Thoracic aorta (tissue), 2 donors: ENCODE results near the gene MYL6. TPM values are rescaled to one million over a fixed set of nuclear protein-coding genes. Genes with fewer than 3 reads are reported as not detected.

ENCODE experiments used
- ATAC-seq: fragments of 150-250 bp; one replicate; pipeline ENCODE4 v1.8.0; 2017; ENCODE audit warnings: low read depth; ENCODE audit not compliant: insufficient number of reproducible peaks, low FRiP score
- DNase-seq: peaks from one replicate; pipeline ENCODE4 v3.0.0-alpha.2; 2020; ENCODE audit warnings: low spot score
- H3K27ac ChIP-seq, 2 donors: fragments of 200-600 bp; sonication (generic); 1 replicate in 1 of 2; 2 replicates in 1 of 2; pipeline ENCODE4 v1.5.1; 2016; ENCODE audit warnings: mild to moderate bottlenecking in 2 of 2, moderate library complexity in 2 of 2
- H3K27me3 ChIP-seq: fragments of 200-600 bp; sonication (generic); replicated peaks from 2 replicates; pipeline ENCODE4 v1.6.0; 2016; ENCODE audit warnings: mild to moderate bottlenecking; ENCODE audit not compliant: insufficient read depth
- H3K36me3 ChIP-seq: fragments of 200-600 bp; sonication (generic); one replicate; pipeline ENCODE4 v1.5.1; 2016
- H3K4me1 ChIP-seq, 2 donors: fragments of 200-600 bp; sonication (generic); 1 replicate in 1 of 2; 2 replicates in 1 of 2; pipeline versions ENCODE4 v1.5.1 to v1.6.0; 2016; ENCODE audit warnings: low read depth in 2 of 2, mild to moderate bottlenecking in 1 of 2; ENCODE audit not compliant: control insufficient read depth in 1 of 2
- H3K4me3 ChIP-seq: fragments of 200-600 bp; sonication (generic); 2 replicates; pipeline ENCODE4 v1.5.1; 2016; ENCODE audit warnings: mild to moderate bottlenecking
- H3K9me3 ChIP-seq: fragments of 200-600 bp; sonication (generic); 2 replicates; pipeline ENCODE4 v1.5.1; 2016
- total RNA-seq, 2 donors: library from RNA; depleted of rRNA; stranded (reverse); fragments of >200 nt; gene quantifications; one replicate each; pipeline versions ENCODE4 v1.1.0 to v1.2.3, GENCODE V29; 2016
- TF ChIP-seq, protein P1 (sequence below): fragments of 200-600 bp; sonication (generic); IDR thresholded peaks from one replicate; pipeline ENCODE4 v1.5.1; 2019; ENCODE audit warnings: antibody characterized with exemption

MYL6 gene
- total RNA-seq, 2 donors from 2014 or later: 1,762 to 3,064 TPM

DNA sequence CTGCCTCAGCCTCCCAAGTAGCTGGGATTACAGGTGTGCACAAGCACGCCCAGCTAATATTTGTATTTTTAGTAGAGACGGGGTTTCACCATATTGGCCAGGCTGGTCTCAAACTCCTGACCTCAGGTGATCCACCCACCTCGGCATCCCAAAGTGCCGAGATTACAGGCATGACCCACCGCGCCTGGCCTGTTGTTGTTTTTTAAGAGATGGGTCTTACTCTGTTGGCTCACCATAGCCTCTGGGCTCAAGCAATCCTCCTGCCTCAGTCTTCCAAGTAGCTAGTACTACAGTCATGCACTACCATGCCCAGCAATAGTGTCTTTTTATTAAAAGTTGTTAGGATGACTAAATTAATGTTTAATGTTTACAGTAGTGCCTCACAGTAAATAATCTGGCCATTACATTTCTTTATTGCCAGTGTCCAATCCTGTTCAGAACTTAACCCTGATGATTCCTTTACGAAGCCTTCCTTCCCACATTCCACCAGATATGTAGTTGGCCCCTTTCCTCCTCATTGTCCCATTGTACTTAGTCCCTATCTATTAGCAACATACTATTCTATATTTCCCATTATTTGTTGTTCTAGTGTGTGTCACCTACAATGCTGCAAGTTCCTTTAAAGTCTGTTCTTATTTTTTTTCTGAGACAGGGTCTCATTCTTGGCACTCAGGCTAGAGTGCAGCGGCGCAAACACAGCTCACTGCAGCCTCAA lies 39.9 kb downstream of the MYL6 start:
- Histone ChIP-seq H3K27ac (no peak overlapping the region), H3K4me3 (no peak overlapping the region), H3K36me3 (no peaks in the 10 kb centered on the region), H3K27me3 (no peaks in the 10 kb centered on the region), H3K4me1 (peaks cover 5 to 6% of the 10 kb centered on the region in 2 donors), H3K9me3 (no peaks in the 10 kb centered on the region)
- ATAC-seq: no peak
- TF ChIP-seq, protein P1, sequence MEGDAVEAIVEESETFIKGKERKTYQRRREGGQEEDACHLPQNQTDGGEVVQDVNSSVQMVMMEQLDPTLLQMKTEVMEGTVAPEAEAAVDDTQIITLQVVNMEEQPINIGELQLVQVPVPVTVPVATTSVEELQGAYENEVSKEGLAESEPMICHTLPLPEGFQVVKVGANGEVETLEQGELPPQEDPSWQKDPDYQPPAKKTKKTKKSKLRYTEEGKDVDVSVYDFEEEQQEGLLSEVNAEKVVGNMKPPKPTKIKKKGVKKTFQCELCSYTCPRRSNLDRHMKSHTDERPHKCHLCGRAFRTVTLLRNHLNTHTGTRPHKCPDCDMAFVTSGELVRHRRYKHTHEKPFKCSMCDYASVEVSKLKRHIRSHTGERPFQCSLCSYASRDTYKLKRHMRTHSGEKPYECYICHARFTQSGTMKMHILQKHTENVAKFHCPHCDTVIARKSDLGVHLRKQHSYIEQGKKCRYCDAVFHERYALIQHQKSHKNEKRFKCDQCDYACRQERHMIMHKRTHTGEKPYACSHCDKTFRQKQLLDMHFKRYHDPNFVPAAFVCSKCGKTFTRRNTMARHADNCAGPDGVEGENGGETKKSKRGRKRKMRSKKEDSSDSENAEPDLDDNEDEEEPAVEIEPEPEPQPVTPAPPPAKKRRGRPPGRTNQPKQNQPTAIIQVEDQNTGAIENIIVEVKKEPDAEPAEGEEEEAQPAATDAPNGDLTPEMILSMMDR: no peak
- no peak for DNase-seq

DNA sequence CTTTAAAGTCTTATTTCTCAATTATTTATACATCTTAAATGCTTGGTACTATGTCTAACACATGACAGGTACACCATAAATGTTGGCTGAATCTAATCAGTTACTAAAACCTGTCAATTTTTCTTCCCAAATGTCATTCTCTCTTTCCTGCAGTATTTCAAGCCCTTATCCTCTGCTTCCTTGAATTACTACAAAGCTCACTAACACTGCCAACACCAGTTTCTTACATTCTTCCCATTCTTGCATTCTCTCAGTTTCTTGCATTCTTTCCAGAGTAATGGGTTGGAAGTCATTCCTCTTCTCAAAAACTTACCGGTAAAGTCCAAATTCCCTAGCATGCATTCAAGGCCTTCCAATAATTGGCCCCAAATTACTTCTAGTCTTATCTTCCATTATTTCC lies 40.7 kb downstream of the MYL6 start:
- H3K27me3 ChIP-seq: no peaks in the 10 kb centered on the region
- H3K9me3 ChIP-seq: no peaks in the 10 kb centered on the region
- TF ChIP-seq, protein P1: no peak
- H3K4me1 ChIP-seq: peaks cover 5 to 6% of the 10 kb centered on the region in 2 donors
- no peak overlapping the region for H3K27ac ChIP-seq
- H3K4me3 ChIP-seq: no peak overlapping the region
- DNase-seq (no peak), ATAC-seq (no peak)
- H3K36me3 ChIP-seq: no peaks in the 10 kb centered on the region

DNA sequence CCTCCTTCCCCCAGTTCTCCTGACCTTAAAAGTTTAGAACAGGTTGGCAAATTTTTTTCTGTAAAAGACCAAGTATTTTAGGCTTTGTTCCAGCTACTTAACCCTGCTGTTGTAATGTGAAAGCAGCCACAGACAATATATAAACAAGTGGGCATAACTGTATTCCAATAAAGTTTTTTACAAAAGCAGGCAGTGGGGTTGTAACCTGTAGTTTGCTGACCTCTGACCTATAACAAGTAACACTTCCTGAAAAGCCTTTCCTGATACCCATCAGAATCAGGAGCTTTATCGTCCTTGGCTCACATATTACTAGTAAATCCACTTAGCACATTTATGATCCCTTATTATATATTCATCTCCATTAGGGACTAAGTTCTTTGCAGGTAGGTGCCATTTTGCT lies 44.2 kb downstream of the MYL6 start:
- Histone ChIP-seq H3K4me1 (peaks cover 2 to 5% of the 10 kb centered on the region in 2 donors), H3K27me3 (no peaks in the 10 kb centered on the region), H3K36me3 (peaks cover 26% of the 10 kb centered on the region), H3K9me3 (no peaks in the 10 kb centered on the region), H3K4me3 (no peak overlapping the region), H3K27ac (peak overlapping the region in 1 of 2 donors; percentile 49)
- TF ChIP-seq, protein P1: no peak
- no peak for ATAC-seq
- no peak for DNase-seq

DNA sequence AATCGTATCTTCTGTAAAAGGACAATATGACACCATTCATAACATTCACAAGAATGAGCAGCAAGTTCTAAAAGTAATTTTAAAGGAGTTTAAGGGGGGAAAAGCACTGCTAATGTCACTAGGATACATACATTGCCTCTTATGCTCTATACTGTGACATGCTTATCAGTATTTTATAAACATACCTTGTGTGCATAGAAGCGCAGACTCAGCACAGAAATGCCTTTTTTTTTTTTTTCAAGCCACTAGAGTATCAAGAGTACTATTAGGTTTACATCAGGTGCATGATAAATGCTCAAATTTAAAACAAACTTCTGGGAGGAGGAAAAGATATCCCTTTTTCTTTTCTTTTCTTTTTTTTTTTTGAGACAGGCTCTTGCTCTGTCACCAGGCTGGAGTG lies 44.7 kb downstream of the MYL6 start:
- Histone ChIP-seq H3K36me3 (peaks cover 31% of the 10 kb centered on the region), H3K9me3 (no peaks in the 10 kb centered on the region), H3K4me3 (no peak overlapping the region), H3K4me1 (peaks cover 0 to 5% of the 10 kb centered on the region in 2 donors), H3K27ac (no peak overlapping the region), H3K27me3 (no peaks in the 10 kb centered on the region)
- ATAC-seq (no peak), DNase-seq (no peak)
- TF ChIP-seq, protein P1: no peak

DNA sequence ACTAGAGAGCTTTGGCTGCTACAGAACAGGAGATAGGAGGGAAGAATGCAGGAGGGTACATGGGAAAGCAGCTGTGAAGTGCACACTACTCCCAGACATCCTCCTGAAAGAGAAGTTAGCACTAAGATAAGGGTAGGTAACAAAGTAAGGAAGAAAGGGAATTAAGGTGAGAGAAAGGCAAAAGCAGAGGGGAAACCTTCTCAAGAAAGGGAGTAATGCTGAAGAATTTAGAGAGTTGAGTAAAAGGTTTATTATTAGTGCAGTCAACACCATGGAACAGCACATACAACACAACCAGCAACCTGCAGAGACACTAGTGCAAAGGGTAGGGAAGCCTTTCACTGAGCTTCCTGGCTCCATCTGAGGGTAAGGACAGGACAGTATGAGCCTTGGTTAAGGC lies 46.1 kb downstream of the MYL6 start:
- TF ChIP-seq, protein P1: no peak
- ATAC-seq: no peak
- no peaks in the 10 kb centered on the region for H3K9me3 ChIP-seq
- H3K36me3 ChIP-seq: peaks cover 43% of the 10 kb centered on the region
- no peak for DNase-seq
- no peak overlapping the region for H3K4me3 ChIP-seq
- no peak overlapping the region for H3K27ac ChIP-seq
- H3K4me1 ChIP-seq: no peaks in the 10 kb centered on the region
- H3K27me3 ChIP-seq: no peaks in the 10 kb centered on the region
